Measurements from ENCODE around the gene CST9L.

The CST9L gene

DNA sequence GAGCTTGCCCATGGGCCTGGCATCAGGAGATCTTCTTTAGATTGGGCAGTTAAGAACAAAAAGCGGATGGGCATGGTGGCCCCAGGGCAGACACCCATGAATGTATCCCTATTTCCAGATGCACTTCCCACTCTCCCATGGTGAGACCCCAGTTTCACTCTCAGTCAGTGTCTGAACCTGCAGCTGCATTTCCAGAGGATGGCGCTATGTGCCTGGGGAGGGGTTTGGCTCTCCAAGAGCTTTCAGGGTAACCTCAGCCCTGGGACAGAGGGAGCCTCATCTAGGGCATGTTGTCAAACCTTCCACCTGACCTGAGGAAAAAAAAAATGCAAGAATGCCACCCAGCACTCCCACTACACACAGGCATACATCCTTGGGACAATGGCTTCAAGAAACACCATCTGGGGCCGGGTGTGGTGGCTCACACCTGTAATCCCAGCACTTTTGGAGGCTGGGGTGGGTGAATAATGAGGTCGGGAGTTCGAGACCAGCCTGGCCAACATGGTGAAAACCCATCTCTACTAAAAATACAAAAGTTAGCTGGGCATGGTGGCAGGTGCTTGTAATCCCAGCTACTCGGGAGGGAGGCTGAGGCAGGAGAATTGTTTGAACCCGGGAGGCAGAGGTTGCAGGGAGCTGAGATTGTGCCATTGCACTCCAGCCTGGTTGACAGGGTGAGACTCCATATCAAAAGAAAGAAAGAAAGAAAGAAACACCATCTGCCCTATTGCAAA lies 1.9 kb downstream of the CST9L start:
- Histone ChIP-seq H3K9me3 (no peaks in the 10 kb centered on the region), H3K27me3 (no peaks in the 10 kb centered on the region), H3K4me1 (ENCODE audit: control insufficient read depth in 1 of 2, insufficient read depth in 1 of 2, low read depth in 1 of 2, low read length in 1 of 2) (no peaks in the 10 kb centered on the region), H3K27ac (no peak overlapping the region), H3K4me3 (ENCODE audit: low read depth in 1 of 2, low read length in 1 of 2) (no peak overlapping the region), H3K36me3 (no peaks in the 10 kb centered on the region)
- no peak for TF ChIP-seq CTCF (IDR thresholded peaks at IDR 0.05)

DNA sequence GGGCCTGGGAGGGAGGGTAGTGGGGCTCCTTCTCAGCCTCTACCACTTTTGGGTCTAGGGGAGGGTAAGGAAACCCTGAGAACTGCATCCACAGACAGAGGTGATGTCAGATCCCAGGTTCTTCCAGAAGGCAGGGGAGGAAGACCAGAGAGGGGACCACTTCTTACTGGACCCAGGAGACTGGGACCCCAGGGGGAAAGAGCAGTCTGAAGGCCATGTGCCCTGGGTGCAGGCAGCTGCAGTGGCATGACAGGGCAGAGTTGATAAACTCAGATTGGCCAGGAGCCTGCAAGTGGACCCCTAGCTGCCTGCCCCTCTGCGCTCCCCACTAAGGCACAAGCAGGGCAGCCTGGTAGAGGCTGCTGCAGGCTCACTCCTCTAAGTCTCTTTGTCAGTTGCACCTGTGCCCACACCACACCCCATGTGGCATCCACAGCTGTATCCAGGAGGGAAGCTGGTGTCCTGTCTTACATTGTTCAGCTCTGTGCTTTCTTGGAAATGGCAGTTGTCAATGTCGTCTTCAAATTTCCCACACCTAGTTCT lies 2.7 kb downstream of the CST9L start:
- H3K4me1 ChIP-seq (ENCODE audit: control insufficient read depth in 1 of 2, insufficient read depth in 1 of 2, low read depth in 1 of 2, low read length in 1 of 2) = no peaks in the 10 kb centered on the region
- no peaks in the 10 kb centered on the region for H3K9me3 ChIP-seq
- H3K36me3 ChIP-seq = no peaks in the 10 kb centered on the region
- H3K27ac ChIP-seq = no peak overlapping the region
- no peaks in the 10 kb centered on the region for H3K27me3 ChIP-seq
- no peak for TF ChIP-seq CTCF (IDR thresholded peaks at IDR 0.05)
- no peak overlapping the region for H3K4me3 ChIP-seq (ENCODE audit: low read depth in 1 of 2, low read length in 1 of 2)

- peaks cover 4% of the 10 kb centered on the region for H3K9me3 ChIP-seq
- no peaks in the 10 kb centered on the region for H3K4me1 ChIP-seq (ENCODE audit: control insufficient read depth in 1 of 2, insufficient read depth in 1 of 2, low read depth in 1 of 2, low read length in 1 of 2)
- no peak overlapping the region for H3K4me3 ChIP-seq (ENCODE audit: low read depth in 1 of 2, low read length in 1 of 2)
- H3K27me3 ChIP-seq = no peaks in the 10 kb centered on the region
- TF ChIP-seq CTCF (IDR thresholded peaks at IDR 0.05) = no peak
- H3K36me3 ChIP-seq = no peaks in the 10 kb centered on the region
- no peak overlapping the region for H3K27ac ChIP-seq
Measured at GRCh38 chr20:23564927-23565326, 3.4 kb downstream of the CST9L start.

DNA sequence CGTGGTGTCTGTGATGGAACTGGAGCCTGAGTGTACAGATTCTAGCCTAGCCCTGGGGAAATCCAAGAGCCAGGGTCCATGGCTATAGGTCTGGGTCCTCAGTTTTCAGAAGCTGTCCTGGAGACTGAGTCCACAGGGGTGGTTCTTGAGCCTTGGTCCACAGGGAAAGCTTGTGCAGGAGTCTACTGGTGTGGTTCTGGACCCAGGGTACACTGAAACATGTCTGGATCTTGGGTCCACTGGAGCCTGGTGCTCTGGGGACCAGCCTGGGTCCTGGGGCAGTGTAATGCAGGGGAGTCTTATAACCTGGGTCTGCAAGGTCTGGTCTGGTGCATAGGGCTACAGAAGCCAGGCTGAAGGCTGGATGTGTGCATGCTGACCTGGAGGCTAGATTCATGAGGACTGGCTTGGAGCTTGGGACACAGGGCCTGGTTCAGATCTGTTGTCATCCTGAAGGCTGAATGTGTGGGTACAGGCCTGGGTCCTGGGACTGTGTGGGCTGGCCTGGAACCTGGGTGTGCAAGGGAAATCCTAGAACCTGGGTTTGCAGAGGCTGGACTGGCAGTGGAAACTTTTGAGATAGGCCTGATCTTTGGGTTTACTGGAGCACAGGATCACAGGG lies 5.5 kb downstream of the CST9L start:
- no peak for TF ChIP-seq CTCF (IDR thresholded peaks at IDR 0.05)
- H3K27me3 ChIP-seq = no peaks in the 10 kb centered on the region
- peaks cover 4% of the 10 kb centered on the region for H3K9me3 ChIP-seq
- no peaks in the 10 kb centered on the region for H3K36me3 ChIP-seq
- H3K4me3 ChIP-seq (ENCODE audit: low read depth in 1 of 2, low read length in 1 of 2) = no peak overlapping the region
- no peaks in the 10 kb centered on the region for H3K4me1 ChIP-seq (ENCODE audit: control insufficient read depth in 1 of 2, insufficient read depth in 1 of 2, low read depth in 1 of 2, low read length in 1 of 2)
- no peak overlapping the region for H3K27ac ChIP-seq

GRCh38 chr20:23554401-23554800 lies 13.9 kb downstream of the CST9L start:
- Histone ChIP-seq H3K4me1 (ENCODE audit: control insufficient read depth in 1 of 2, insufficient read depth in 1 of 2, low read depth in 1 of 2, low read length in 1 of 2) (no peaks in the 10 kb centered on the region), H3K27me3 (no peaks in the 10 kb centered on the region), H3K9me3 (no peaks in the 10 kb centered on the region), H3K36me3 (no peaks in the 10 kb centered on the region), H3K4me3 (ENCODE audit: low read depth in 1 of 2, low read length in 1 of 2) (no peak overlapping the region), H3K27ac (no peak overlapping the region)
- no peak for TF ChIP-seq CTCF (IDR thresholded peaks at IDR 0.05)

All from neutrophil (primary cell).